GM18867 (cell line): ENCODE results near the gene MLLT6.
A peak's percentile ranks its signal among the peaks of the same experiment; 100 is the strongest.

Experiments used
- ATAC-seq: cut with Tn5 transposase; IDR thresholded peaks from one replicate; pipeline ENCODE4 v1.9.1; 2021; ENCODE audit warnings: mild to moderate bottlenecking, moderate library complexity; ENCODE audit not compliant: unreplicated experiment

The MLLT6 gene

DNA sequence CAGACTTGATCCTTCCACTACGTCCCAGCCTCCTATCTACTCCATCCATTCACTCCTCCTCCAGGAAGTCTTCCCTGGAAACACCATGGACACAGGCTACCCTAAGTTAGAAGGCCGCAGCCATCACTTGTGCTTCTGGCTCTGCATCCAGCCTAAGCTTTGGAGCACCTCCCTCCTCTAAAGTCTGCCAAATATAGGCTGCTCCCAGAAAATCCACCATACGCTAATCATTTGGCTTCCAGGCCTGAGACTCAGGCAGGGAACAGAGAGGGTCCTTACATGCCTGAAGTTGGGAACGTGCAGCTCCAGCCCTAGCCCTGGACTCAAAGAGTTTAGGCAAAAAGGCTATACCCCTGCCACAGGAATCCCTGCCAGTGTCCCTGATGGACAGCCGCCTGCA, 36.4 kb downstream of the MLLT6 start:
- no peak for ATAC-seq

DNA sequence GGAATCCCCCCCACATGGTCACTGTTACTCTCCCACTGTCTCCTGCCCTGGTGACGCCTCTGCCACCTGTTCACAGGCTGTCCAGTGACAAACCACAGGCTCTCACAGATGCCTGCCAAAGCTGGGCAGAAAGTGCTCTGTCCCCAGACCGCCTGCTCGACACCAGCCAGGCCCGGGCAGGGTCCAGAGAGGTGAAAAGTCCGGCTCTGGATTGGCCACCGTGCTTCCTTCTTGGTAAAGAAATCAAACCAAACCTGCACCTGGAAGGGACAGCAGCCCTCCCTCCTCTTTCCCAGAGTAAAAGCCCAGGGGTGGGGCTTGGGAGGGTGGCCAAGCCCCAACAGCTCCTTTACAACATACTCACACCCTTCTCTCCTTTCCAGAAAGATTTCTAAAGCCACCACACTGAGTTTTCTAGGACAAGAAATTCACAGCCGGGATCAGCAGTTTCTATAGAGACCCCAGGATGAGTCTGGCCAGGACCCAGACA, 36.9 kb downstream of the MLLT6 start:
- no peak for ATAC-seq

DNA sequence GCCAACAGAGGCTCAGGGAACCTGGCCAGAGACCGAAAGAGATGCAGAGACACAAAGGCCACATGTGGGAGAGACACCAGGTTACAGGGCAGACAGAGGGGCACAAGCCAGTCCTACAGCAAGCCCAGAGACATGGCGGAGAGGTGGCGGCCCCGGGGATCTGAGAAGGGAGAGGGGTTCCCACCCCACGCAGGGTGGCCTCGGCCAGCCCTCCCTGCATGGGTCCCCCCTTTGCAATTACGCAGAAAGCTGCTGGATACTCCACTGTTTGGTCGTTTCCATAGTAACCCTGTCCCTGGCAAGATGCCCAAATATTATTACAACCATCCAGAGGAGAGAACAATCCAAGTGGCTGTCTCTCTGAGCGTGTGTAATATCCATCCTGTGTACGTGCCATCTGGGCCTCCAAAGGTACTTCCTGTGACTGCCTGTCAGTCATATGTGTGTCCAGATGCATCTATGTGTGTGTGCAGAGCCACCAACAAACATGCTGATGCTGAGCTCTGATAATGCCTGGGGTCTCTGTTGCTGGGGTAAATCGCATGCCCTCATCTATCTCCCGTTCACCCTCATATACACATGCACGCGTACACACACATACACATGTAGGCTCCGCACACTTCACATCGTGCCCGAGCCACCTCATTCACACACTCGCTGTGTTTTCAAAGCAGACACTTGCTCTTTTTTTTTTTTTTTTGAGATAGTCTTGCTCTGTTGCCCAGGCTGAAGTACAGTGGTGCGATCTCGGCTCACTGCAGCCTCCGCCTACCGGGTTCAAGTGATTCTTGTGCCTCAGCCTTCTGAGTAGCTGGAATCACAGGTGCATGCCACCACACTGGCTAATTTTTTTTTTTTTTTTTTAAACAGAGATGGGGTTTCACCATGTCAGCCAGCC, 37.6 kb downstream of the MLLT6 start:
- no peak for ATAC-seq

DNA sequence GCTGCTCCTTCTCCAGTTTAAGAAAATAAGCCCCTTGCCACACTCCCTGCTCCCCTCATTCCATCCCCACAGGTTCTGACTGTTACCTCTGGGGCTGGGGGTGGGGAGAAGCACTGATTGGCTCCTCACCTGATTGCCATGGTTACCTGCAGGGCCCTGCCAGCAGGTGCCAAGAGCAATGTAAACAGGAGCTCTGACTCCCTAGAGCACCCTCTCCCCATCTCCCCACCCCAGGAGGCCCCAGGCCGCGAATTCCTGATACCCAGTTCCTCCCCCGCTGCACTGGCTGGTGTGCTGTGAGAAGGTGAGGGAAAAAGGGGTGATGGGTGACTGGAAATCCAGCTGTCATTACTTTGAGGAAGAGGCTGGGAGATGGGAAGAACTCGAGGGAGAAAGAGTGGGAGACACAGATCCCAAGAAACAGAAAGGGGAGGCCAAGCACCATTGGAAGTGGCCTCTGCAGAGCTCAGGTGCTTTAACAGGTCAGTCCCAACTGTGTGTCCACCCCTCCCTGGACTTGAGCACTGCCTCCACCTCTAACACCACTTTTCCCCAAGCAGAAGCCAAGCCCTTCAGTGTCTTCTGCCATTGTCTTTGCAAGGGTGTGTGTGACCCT, 38.6 kb downstream of the MLLT6 start:
- ATAC-seq, result no peak

DNA sequence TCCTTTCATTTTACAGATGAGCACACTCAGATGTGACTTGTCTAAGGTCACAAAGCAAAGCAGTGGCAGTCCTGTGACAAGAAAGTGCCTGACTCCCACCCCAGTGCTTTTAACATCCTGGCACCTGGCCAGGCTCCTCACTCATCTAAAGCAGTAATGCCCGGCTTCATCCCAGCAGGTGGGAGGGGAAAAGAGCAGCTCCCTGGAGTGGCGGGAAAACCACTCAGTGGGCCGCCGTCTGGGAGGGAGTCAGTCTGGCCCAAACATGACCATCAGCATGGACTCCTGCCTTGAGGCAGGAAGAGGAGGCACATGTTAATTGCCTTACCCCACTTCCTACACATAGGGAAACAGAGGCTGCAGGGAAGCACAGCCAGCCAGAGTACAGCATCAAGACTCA, 40.5 kb downstream of the MLLT6 start:
- no peak for ATAC-seq

DNA sequence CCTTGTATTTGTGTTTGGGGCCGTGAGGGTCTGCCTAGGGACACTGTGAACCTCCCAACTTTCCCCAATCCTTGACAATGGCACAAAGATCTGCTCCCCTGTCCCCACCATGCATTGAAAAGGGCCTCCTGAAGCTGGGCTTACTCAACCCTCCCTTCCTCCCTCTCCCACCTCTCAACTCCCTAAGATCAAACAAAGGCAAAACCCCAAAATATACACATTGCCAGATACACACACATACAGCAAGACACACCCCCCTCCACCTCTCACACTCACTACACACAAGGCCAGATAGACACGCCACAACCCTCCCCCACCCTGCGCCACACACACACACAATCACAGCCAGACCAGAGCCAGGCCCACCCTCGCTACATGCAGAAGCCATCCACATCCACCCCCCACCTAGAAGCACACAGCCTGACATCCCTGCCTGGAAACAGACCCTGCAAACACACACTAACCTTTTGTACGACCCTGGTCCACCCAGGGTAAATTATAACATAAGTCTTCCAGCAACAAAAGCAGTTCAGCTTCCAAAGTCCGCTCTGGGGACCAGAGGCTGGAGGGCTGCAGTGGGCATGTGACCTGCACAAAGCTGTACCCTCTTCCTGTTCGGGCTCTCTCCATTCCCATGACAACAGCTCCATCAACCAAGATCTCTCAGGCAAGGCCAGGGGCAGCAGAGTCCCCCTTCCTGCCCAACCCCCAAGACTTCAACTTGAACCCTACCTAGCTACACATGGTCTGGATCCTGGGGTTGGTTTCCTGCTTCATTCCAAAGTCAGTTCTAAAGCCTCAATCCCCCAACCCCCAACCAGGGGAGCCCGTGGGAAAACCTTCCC, 41.2 kb downstream of the MLLT6 start:
- no peak for ATAC-seq

DNA sequence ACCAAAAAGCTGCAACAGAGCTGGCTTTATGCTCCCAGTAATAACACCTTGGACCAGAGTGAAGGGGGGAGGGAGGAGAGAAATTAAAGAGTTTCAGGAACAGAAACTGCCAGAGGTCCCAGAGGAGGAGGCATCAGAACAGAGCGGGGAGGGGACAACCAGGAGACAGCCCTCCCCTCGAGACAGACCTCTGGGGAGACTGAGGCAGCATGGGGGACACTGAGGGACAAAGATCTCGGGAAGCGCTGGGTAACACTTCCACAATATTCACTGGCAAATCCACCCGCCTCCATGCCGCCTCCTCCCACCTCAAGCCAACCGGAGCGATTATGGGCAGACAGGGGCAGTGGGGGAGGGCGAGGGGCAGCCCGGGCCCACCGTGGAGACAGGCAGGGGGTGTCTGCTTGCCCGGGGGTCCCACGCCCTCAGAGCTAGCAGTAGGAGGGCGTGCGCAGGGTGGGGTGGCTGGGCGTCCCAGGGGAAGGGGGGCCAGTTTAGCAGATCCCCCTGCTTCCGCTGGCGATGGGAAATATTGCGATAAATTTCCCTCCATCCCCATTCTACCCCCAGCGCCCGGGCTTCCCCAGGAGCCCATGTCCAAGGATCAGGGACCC, 41.9 kb downstream of the MLLT6 start:
- no peak for ATAC-seq

DNA sequence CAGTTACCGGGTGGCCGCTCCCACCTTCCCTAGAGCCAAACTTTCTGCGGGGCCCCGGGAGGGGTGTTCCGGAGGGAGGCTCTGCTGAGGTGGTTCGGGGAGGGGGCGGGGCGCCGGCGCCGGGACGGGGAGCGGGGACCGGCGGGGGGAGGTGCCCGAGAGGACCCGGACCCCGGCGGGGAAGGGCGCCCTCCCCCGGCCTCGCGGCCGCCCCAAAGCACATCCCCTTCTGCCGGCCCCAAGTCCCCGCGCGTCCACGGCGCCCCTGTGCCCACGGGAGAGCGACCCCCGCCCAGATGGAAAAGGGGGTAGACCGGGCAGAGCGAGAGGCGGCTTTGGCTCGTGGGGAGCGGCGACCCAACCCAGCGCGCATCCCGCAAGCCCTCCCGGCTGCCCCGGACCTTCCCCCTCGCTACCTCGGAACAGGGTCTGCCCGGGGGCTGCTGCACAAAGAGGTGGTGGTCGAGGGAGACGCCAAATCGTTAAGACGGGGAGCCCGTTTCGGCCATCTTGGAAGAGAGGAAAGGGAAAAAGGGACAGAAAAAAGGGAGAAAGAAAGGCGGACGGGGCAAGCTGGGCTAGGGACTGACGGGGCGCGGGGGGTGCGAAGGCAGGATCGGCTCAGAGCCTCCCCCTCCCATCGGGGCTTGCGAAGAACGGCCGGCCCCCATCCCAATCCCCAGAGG, 42.5 kb downstream of the MLLT6 start:
- ATAC-seq, result no peak

DNA sequence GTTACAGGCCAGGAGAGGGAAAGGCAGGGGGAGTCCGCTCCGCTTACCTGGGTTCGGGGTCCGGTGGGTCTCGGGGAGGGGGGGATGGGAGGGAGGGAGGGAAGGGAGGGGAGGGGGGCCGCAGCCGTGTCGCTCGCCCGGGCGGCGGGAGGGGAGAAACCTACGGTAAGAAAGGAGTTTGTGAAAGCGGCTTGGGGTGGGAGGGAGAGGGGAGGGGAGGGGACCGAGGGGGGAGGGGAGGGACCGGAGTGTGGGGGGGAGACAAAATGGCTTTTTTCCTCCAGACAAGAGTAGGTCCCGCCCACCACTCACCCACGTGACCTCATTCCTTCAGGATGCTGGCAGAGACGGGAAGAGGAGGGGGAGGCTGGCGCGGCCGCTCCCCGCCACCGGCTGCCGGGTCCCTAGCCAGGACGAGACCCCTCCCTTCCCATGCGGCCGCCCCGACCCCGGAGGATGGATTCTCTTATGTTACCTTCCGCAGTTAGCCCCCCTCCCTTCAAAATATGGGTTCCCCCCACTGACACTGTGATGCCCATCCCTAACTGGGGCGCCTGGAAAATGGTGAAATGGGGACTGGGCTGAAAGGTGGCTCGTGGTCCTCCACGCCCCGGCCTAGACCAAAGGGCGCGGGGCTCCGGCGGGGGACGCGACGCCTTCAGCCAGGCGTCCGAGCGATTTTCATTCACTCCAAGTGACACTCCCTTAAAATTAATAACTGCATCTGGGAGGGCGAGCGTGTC, 43.2 kb downstream of the MLLT6 start, which contains the start of gene PCGF2:
PCGF2 (minus strand) TSS at position 188 of the 743 bp plus-strand sequence. CDS start 7,934 bp downstream, outside the sequence.
- ATAC-seq, result no peak

DNA sequence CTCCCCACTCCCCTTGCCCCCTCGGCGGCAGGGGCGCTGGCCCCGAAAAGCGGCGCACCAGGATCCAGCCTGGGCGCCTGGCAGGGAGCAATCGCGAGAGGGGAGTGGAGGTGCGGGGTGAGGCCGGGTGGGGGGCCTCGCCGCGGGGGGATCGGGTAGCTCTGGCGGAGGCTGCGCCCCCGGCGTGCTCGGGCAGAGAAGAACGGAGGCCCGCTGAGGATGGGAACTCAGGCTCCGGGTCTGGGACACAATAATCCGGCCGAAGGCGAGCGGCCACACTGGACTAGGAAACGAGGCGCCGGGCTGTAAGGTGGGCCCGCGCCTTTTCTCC, 43.8 kb downstream of the MLLT6 start:
- no peak for ATAC-seq

DNA sequence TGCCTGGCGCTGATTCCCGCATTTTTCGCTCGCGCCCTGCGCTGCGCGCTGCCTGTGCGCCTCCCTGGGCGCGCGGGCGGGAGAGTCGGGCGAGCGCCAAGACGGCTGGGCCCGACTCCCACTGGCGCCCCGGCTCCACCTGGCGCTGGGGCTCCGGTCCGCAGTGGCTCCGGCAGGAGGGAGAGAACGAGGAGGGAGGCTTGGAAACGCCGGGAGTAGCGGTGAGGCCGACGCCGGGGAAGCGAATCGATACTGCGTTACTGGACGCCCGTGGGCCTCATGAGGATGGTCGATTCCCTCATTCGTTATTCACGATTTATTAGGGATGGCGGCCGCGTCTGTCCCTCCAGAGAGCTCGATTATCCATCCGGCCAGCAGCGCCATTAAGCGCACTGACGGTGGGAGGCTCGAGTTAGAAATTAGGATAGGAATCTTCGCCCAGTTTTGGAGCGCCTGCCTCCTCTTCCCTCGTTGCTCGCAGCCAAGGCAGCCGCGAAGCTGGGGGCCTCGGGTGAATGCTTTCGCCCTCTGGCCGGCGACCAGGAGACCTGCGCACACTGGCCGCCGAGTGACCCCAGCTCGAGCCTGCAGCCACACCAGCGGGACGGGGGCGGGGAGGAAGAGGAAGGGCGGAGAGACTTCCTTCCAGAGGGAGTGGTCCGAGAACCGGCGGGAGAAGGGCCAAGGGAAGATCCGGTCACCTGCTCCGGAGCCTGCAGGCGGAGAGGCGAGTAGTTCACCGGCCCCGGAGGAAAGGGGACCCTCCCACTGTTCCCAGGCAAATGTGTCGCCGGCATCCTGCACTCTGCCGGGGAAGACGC, 44.4 kb downstream of the MLLT6 start:
- no peak for ATAC-seq

DNA sequence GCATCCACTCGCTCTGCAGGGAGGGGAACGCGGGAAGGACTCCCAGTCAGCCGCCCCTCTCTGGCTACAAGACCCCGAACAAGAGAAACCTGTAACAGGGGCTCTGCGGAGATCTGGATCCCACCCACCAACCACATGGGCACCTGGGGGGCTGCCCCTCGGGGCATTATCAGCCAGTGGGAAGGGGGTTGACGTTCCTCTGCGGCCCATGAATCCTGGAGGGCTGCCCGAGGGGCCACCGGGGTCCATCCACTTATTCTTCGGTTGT, 44.9 kb downstream of the MLLT6 start:
- ATAC-seq, result no peak

DNA sequence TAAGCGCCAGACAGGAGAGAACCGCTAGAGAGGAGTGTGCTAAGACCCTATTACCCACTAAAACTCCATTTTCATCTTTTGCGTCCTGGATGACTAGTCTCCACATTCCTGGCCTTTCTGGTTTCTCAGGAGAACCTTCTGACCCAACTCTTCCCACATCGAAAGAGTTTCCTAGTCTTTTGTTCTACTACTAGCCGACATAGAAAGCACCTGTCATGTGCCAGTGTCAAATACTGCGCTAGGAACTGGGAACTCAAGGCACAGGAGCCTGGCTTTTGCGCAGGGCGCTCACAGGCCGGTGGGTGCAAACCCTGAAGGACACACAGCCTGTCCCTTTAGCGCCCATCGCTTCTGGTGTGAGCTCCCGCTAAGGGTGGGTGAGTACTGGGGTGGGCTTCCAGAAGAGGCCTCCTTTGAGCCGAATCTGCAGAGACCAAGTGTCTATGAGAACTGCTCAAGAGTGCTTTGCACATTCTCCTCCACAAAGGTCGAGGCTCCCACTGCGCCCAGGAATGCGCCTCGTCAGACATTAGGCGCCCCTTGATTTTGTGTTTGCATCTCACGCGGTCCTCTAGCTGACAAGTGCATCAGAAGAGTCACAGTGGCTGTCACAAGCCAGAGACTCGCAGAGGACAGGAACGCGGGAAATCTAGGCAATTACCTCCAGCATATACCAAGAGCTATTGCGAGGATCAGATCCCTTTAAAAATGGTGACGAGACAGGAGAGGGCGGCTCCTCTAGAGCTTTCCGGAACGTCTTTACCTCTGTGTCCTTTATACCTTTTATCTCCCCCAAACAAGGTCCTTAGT, 45.4 kb downstream of the MLLT6 start:
- ATAC-seq, result no peak

DNA sequence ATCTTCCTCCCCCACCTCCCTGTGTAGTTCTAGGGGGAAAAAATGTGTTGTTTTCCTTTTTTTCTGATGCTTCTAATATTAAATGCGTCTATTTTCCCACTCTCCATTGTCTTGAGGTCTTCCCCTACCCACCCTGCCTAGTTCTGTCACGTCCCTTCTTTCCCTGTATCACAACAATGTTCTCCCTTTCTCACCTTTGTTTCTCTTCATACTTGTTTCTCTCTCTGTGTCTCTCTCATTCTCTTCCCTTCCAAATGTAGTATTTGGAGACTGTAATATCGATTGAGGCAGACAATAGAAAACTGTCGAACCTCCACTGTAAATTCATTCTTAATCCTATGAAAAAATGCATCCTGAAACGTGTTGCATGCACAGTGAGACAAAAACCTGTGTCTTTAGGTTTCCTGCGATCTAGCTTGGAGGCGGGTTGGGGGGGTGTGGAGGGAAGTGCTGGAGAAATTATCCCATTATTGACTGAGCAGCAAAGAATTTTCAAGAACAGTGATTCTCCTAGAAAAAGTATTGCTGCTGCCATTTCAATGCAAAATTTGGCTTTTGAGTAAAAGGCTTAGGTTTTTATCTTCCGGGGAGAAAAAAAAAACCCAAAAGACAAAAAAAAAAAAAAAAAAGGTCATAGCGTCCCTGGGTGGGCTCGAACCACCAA, 46.2 kb downstream of the MLLT6 start:
- no peak for ATAC-seq

DNA sequence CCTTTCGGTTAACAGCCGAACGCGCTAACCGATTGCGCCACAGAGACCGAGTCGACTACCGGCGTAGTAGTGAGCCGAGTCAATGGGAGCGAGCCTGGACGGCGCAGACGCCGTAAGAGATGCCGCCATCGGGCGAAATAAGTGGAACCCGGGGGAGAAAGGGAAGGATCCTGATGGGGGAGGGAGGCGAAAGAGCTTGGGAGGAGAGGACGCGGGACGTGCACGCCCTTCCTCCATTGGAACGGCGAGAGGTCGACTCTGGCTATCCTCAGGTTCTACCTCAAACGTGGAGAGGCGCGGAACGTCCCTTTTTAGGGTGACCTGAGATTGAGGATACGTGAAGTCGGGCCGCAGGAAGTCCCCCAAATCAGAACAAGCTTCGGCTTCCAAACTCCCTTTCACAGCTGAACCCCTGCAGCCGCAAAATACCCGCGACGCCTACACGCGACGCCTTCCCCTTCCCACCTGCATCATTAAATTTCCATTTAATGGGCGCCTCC, 46.8 kb downstream of the MLLT6 start:
- peak; percentile 23 for ATAC-seq

DNA sequence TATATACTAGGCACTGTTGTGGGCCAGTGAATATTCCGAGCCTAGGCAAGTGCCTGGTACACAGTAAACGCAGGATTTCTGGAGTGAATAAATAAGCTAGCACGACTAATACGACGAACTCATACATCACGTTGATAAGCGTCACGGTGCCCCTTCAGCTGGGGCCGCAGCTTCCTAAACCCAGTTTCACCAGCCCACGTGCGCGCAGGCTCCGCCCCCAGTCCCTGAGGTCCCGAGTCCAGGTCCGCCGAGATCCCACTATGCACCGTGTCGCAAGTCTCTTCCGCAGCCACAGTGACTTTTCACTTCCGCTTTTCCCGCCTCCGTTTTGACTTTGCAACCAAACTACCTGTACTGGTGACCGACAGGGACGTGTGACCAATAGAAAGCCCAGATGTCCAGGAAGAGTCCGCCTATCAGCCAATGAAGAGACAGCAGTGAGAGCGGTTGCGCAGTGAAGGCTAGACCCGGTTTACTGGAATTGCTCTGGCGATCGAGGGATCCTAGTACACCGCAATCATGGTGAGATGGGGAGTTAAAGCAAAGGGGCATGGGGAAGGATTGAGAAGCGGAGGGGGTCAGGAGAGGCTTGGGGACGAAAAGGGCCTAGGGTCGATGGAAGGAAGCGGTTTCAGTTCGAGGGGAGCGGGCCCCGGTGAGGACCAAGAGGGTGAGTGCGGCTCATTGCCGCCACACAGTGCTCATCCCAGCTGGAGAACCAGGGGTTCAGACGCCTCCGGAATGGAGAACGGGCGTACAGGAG, 47.4 kb downstream of the MLLT6 start, which contains the start of gene PSMB3:
PSMB3 (plus strand) TSS at position 434 of the 763 bp plus-strand sequence; CDS start at position 520, 86 bp downstream.
- ATAC-seq, result peak; percentile 91

DNA sequence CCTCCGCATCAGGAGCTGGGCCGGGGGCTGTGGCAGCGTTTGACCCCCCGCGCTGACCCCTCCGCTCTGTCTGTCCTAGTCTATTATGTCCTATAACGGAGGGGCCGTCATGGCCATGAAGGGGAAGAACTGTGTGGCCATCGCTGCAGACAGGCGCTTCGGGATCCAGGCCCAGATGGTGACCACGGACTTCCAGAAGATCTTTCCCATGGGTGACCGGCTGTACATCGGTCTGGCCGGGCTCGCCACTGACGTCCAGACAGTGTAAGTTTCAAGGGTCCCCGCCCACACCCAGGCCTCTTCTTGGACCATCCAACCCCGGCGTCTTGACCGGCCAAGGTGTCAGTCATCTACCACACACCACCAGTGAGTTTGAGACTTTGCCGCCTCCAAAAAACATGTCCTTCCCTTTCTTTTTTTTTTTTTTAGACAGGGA, 48.0 kb downstream of the MLLT6 start:
- no peak for ATAC-seq
